Measurements from ENCODE around the gene RNF138. TPM values are rescaled to one million over a fixed set of nuclear protein-coding genes. Genes with fewer than 3 reads are reported as not detected.

The RNF138 gene
- total RNA-seq (ENCODE audit: low replicate concordance), result 18.0 and 42.6 TPM in 2 replicates

GRCh38 chr18:32091724-32092421 lies at the start of gene RNF138:
Gene RNF138 (plus strand): TSS chr18:32091874. CDS start chr18:32092777, 903 bp downstream.

Other genes with a start within 250 kb of the RNF138 start
- 32.2 and 35.1 TPM in 2 replicates for gene TRAPPC8, start 148.7 kb upstream of the RNF138 start, total RNA-seq (ENCODE audit: low replicate concordance)
- 0.08 and 0.35 TPM in 2 replicates for gene RNF125, start 73.0 kb upstream of the RNF138 start, total RNA-seq (ENCODE audit: low replicate concordance)
- 0.12 TPM in 1 of 2 replicates, not detected in the other for gene MEP1B, start 98.2 kb downstream of the RNF138 start, total RNA-seq (ENCODE audit: low replicate concordance)